Measurements from ENCODE around the gene MARCHF2. TPM values are rescaled to one million over a fixed set of nuclear protein-coding genes. Genes with fewer than 3 reads are reported as not detected.

Gene MARCHF2
- total and polyA plus RNA-seq, 9 of the 15 experiments (the other 6 are each of a cell fraction or from before 2014, with no cell fraction given) = 0.39 to 6.4 (median 2.2) TPM

- TF ChIP-seq PYGO2 (tag; IDR thresholded peaks at IDR 0.05) (no peak), STAT5A (IDR thresholded peaks at IDR 0.05; ENCODE audit: borderline replicate concordance, low read length) (no peak), NFIX (CRISPR knock-in tag; IDR thresholded peaks at IDR 0.05; ENCODE audit: low read depth) (0 out of 2 replicates have a peak, but pooled peaks have one; percentile 52), KLF16 (IDR thresholded peaks at IDR 0.05) (no peak), ZNF395 (CRISPR knock-in tag; IDR thresholded peaks at IDR 0.05) (peak; percentile 69; the same call in 1 of the 2 replicates), HLTF (IDR thresholded peaks at IDR 0.05) (no peak)
- TF ChIP-seq, protein P1, sequence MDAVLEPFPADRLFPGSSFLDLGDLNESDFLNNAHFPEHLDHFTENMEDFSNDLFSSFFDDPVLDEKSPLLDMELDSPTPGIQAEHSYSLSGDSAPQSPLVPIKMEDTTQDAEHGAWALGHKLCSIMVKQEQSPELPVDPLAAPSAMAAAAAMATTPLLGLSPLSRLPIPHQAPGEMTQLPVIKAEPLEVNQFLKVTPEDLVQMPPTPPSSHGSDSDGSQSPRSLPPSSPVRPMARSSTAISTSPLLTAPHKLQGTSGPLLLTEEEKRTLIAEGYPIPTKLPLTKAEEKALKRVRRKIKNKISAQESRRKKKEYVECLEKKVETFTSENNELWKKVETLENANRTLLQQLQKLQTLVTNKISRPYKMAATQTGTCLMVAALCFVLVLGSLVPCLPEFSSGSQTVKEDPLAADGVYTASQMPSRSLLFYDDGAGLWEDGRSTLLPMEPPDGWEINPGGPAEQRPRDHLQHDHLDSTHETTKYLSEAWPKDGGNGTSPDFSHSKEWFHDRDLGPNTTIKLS (IDR thresholded peaks at IDR 0.05; ENCODE audit: borderline replicate concordance, low read depth) = peak; percentile 80
- TF ChIP-seq, protein P2, sequence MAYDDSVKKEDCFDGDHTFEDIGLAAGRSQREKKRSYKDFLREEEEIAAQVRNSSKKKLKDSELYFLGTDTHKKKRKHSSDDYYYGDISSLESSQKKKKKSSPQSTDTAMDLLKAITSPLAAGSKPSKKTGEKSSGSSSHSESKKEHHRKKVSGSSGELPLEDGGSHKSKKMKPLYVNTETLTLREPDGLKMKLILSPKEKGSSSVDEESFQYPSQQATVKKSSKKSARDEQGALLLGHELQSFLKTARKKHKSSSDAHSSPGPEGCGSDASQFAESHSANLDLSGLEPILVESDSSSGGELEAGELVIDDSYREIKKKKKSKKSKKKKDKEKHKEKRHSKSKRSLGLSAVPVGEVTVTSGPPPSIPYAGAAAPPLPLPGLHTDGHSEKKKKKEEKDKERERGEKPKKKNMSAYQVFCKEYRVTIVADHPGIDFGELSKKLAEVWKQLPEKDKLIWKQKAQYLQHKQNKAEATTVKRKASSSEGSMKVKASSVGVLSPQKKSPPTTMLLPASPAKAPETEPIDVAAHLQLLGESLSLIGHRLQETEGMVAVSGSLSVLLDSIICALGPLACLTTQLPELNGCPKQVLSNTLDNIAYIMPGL (CRISPR knock-in tag; IDR thresholded peaks at IDR 0.05) = peak; percentile 55; the same call in 1 of the 2 replicates
- TF ChIP-seq, protein P3, sequence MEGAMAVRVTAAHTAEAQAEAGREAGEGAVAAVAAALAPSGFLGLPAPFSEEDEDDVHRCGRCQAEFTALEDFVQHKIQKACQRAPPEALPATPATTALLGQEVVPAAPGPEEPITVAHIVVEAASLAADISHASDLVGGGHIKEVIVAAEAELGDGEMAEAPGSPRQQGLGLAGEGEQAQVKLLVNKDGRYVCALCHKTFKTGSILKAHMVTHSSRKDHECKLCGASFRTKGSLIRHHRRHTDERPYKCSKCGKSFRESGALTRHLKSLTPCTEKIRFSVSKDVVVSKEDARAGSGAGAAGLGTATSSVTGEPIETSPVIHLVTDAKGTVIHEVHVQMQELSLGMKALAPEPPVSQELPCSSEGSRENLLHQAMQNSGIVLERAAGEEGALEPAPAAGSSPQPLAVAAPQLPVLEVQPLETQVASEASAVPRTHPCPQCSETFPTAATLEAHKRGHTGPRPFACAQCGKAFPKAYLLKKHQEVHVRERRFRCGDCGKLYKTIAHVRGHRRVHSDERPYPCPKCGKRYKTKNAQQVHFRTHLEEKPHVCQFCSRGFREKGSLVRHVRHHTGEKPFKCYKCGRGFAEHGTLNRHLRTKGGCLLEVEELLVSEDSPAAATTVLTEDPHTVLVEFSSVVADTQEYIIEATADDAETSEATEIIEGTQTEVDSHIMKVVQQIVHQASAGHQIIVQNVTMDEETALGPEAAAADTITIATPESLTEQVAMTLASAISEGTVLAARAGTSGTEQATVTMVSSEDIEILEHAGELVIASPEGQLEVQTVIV (CRISPR knock-in tag; IDR thresholded peaks at IDR 0.05; ENCODE audit: borderline replicate concordance) = no peak
- TF ChIP-seq, protein P4, sequence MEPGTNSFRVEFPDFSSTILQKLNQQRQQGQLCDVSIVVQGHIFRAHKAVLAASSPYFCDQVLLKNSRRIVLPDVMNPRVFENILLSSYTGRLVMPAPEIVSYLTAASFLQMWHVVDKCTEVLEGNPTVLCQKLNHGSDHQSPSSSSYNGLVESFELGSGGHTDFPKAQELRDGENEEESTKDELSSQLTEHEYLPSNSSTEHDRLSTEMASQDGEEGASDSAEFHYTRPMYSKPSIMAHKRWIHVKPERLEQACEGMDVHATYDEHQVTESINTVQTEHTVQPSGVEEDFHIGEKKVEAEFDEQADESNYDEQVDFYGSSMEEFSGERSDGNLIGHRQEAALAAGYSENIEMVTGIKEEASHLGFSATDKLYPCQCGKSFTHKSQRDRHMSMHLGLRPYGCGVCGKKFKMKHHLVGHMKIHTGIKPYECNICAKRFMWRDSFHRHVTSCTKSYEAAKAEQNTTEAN (CRISPR knock-in tag; IDR thresholded peaks at IDR 0.05) = no peak
- TF ChIP-seq, protein P5, sequence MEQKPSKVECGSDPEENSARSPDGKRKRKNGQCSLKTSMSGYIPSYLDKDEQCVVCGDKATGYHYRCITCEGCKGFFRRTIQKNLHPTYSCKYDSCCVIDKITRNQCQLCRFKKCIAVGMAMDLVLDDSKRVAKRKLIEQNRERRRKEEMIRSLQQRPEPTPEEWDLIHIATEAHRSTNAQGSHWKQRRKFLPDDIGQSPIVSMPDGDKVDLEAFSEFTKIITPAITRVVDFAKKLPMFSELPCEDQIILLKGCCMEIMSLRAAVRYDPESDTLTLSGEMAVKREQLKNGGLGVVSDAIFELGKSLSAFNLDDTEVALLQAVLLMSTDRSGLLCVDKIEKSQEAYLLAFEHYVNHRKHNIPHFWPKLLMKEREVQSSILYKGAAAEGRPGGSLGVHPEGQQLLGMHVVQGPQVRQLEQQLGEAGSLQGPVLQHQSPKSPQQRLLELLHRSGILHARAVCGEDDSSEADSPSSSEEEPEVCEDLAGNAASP (IDR thresholded peaks at IDR 0.05) = no peak
These were observed 23.1 kb upstream of the MARCHF2 start, which contains the start of gene RAB11B (continued) for GRCh38 chr19:8389891-8390616.
